HCT116 (cell line): ENCODE results near the gene MSH3. TPM values are rescaled to one million over a fixed set of nuclear protein-coding genes. Genes with fewer than 3 reads are reported as not detected.

ENCODE experiments used
- ATAC-seq: fragments of 200-7000 bp; cut with Tn5 transposase; 2 replicates; pipeline ENCODE4 v1.9.1; 2020; ENCODE audit warnings: mild to moderate bottlenecking, moderate library complexity
- BruUV-seq: library from RNA; stranded (reverse); fragments of 400-500 nt; replicated peaks from 2 replicates; lab custom pipeline; 2021; lab: Mats Ljungman, UMichigan
- CTCF ChIA-PET: fragments of 300-600 bp; sonication (Branson Sonifier 250); formaldehyde crosslinking; loops from one replicate; lab custom pipeline; 2021; ENCODE audit warnings: antibody characterized with exemption; lab: Charles Lee
- POLR2A ChIA-PET: fragments of 300-600, 350-600 bp; sonication (Branson Sonifier 250); formaldehyde crosslinking; loops from one replicate; lab custom pipeline; 2021; ENCODE audit warnings: antibody characterized with exemption; lab: Charles Lee
- RAD21 ChIA-PET, 2 experiments: fragments of 300-600 bp; sonication (Branson Sonifier 250); formaldehyde crosslinking; loops; one replicate each; lab custom pipeline; 2023; ENCODE audit warnings: low total read pairs in 2 of 2; ENCODE audit not compliant: uncharacterized antibody in 2 of 2, unreplicated experiment in 2 of 2, low non-redundant PET in 1 of 2; lab: Charles Lee
- DNase-seq: peaks from one replicate; pipeline ENCODE4 v3.0.0-alpha.2; 2010; ENCODE audit warnings: low read depth, low spot score
- H2AFZ ChIP-seq: fragments of 200-600 bp; shearing (Covaris generic), sonication (generic); 2 replicates; pipeline ENCODE4 v1.6.1; 2017; ENCODE audit warnings: low read depth, mixed run types, mixed read lengths, antibody characterized with exemption, low read length; ENCODE audit not compliant: poor library complexity, severe bottlenecking
- H3K27ac ChIP-seq: 2 replicates; pipeline ENCODE4 v1.5.1; 2012; ENCODE audit warnings: low read depth, low read length
- H3K27me3 ChIP-seq: fragments of 200-600 bp; sonication (generic); 2 replicates; pipeline ENCODE4 v1.6.1; 2016; ENCODE audit warnings: mixed run types, low read length, mixed read lengths; ENCODE audit not compliant: insufficient read depth
- H3K36me3 ChIP-seq, 2 experiments: fragments of 200-500 bp in 1 of 2; fragments of 200-600 bp in 1 of 2; sonication (Bioruptor generic) in 1 of 2; sonication (generic) in 1 of 2; 2 replicates each; pipeline versions ENCODE4 v1.5.1 to v1.6.1; 2014 to 2016; ENCODE audit warnings: low read length in 2 of 2, inconsistent platforms in 1 of 2, mixed read lengths in 1 of 2, mixed run types in 1 of 2; ENCODE audit not compliant: insufficient read depth in 2 of 2, control insufficient read depth in 1 of 2
- H3K4me1 ChIP-seq, 2 experiments: fragments of 200-600 bp in 1 of 2; sonication (generic) in 1 of 2; 2 replicates each; pipeline versions ENCODE4 v1.5.1 to v1.6.1; 2012 to 2017; ENCODE audit warnings: low read length in 2 of 2, inconsistent platforms in 1 of 2, mild to moderate bottlenecking in 1 of 2, mixed read lengths in 1 of 2, mixed run types in 1 of 2, moderate library complexity in 1 of 2; ENCODE audit not compliant: insufficient read depth in 2 of 2, control insufficient read depth in 1 of 2
- H3K4me2 ChIP-seq: fragments of 200-600 bp; sonication (generic); 2 replicates; pipeline ENCODE4 v1.6.1; 2017; ENCODE audit warnings: mixed run types, low read length, mixed read lengths
- H3K4me3 ChIP-seq, 2 experiments: fragments of 200-600 bp in 1 of 2; sonication (generic) in 1 of 2; replicated peaks in 1 of 2; 2 replicates each; pipeline ENCODE4 v1.5.1; 2011 to 2016; ENCODE audit warnings: low read length in 2 of 2, control low read depth in 1 of 2, low read depth in 1 of 2, mild to moderate bottlenecking in 1 of 2, mixed read lengths in 1 of 2, mixed run types in 1 of 2
- H3K79me2 ChIP-seq: fragments of 200-600 bp; sonication (generic); 2 replicates; pipeline ENCODE4 v1.6.1; 2017; ENCODE audit warnings: mild to moderate bottlenecking, mixed run types, low read length, moderate library complexity, mixed read lengths; ENCODE audit not compliant: insufficient read depth
- H3K9ac ChIP-seq: fragments of 200-600 bp; sonication (generic); 2 replicates; pipeline ENCODE4 v1.6.1; 2016; ENCODE audit warnings: low read length, mixed read lengths
- H3K9me2 ChIP-seq: fragments of 200-600 bp; sonication (generic), shearing (Covaris generic); 2 replicates; pipeline ENCODE4 v1.6.1; 2017; ENCODE audit warnings: mixed run types, mild to moderate bottlenecking, moderate library complexity; ENCODE audit not compliant: insufficient read depth
- H3K9me3 ChIP-seq, 2 experiments: fragments of 200-500 bp in 1 of 2; fragments of 200-600 bp in 1 of 2; sonication (Bioruptor generic) in 1 of 2; sonication (generic) in 1 of 2; 2 replicates each; pipeline ENCODE4 v1.6.1; 2014 to 2017; ENCODE audit warnings: low read length in 2 of 2, mixed read lengths in 2 of 2, inconsistent platforms in 1 of 2, low read depth in 1 of 2, mild to moderate bottlenecking in 1 of 2, mixed run types in 1 of 2, moderate library complexity in 1 of 2; ENCODE audit not compliant: control insufficient read depth in 1 of 2, insufficient read depth in 1 of 2
- H4K20me1 ChIP-seq: fragments of 200-600 bp; sonication (generic), shearing (Covaris generic); 2 replicates; pipeline ENCODE4 v1.6.1; 2017; ENCODE audit warnings: mixed run types, mild to moderate bottlenecking, moderate library complexity; ENCODE audit not compliant: insufficient read depth
- CEBPB ChIP-seq: IDR thresholded peaks from 2 replicates; pipeline ENCODE4 v1.6.1; 2012; ENCODE audit warnings: low read depth
- EGR1 ChIP-seq: IDR thresholded peaks from 2 replicates; pipeline ENCODE4 v1.6.1; 2012; ENCODE audit warnings: low read depth
- ELF1 ChIP-seq: IDR thresholded peaks from 2 replicates; pipeline ENCODE4 v1.6.1; 2012; ENCODE audit warnings: low read depth, borderline replicate concordance
- EZH2phosphoT487 ChIP-seq: fragments of 200-600 bp; IDR thresholded peaks from 2 replicates; pipeline ENCODE4 v1.6.1; 2018; ENCODE audit warnings: antibody characterized with exemption, borderline replicate concordance
- FOSL1 ChIP-seq: IDR thresholded peaks from 2 replicates; pipeline ENCODE4 v1.6.1; 2012; ENCODE audit warnings: low read depth
- JUND ChIP-seq: IDR thresholded peaks from 2 replicates; pipeline ENCODE4 v1.6.1; 2012
- MAX ChIP-seq: IDR thresholded peaks from 2 replicates; pipeline ENCODE4 v1.6.1; 2012
- POLR2A ChIP-seq: IDR thresholded peaks from 2 replicates; pipeline ENCODE4 v1.7.0; 2011; ENCODE audit warnings: borderline replicate concordance; ENCODE audit not compliant: insufficient read depth, insufficient read length; ENCODE audit errors: extremely low read depth
- POLR2AphosphoS5 ChIP-seq: IDR thresholded peaks from 2 replicates; pipeline ENCODE4 v1.6.1; 2011; ENCODE audit warnings: mild to moderate bottlenecking, low read depth, low read length, moderate library complexity
- RAD21 ChIP-seq: IDR thresholded peaks from 2 replicates; pipeline ENCODE4 v1.6.1; 2012; ENCODE audit warnings: low read depth, mild to moderate bottlenecking
- REST ChIP-seq: IDR thresholded peaks from 2 replicates; pipeline ENCODE4 v1.6.1; 2012; ENCODE audit warnings: low read depth
- SP1 ChIP-seq: IDR thresholded peaks from 2 replicates; pipeline ENCODE4 v1.6.1; 2012; ENCODE audit warnings: low read depth
- SRF ChIP-seq: IDR thresholded peaks from 2 replicates; pipeline ENCODE4 v1.6.1; 2012; ENCODE audit warnings: low read depth
- TCF7L2 ChIP-seq: IDR thresholded peaks from 2 replicates; pipeline ENCODE4 v1.7.0; 2011; ENCODE audit warnings: borderline replicate concordance, inconsistent platforms; ENCODE audit not compliant: insufficient read depth, insufficient read length; ENCODE audit errors: extremely low read depth
- ZFX ChIP-seq: fragments of 450-650 bp; IDR thresholded peaks from 2 replicates; pipeline ENCODE4 v1.6.1; 2017
- intact Hi-C: fragments of 100-400 bp; cut with micrococcal nuclease; formaldehyde crosslinking; loops from 2 replicates; pipeline ENCODE4 v1.10.0; 2022
- total RNA-seq: library from RNA; stranded (reverse); gene quantifications from one replicate; pipeline ENCODE4 v1.2.1, GENCODE V29; 2021; ENCODE audit not compliant: unreplicated experiment
- TF ChIP-seq, protein P1 (sequence below), 3 experiments: fragments of 200-600 bp in 1 of 3; sonication (generic) in 1 of 3; IDR thresholded peaks in 2 of 3; conservative IDR thresholded peaks in 1 of 3; 2 replicates each; pipeline ENCODE4 v1.5.1; 2012 to 2017; ENCODE audit warnings: low read depth in 2 of 3, low read length in 2 of 3, antibody characterized with exemption in 1 of 3, borderline replicate concordance in 1 of 3, control low read depth in 1 of 3, mild to moderate bottlenecking in 1 of 3, mixed read lengths in 1 of 3, mixed run types in 1 of 3, moderate library complexity in 1 of 3; ENCODE audit not compliant: insufficient read depth in 1 of 3

The MSH3 gene
- total RNA-seq, 1 experiment from 2014 or later: 4.9 TPM

DNA sequence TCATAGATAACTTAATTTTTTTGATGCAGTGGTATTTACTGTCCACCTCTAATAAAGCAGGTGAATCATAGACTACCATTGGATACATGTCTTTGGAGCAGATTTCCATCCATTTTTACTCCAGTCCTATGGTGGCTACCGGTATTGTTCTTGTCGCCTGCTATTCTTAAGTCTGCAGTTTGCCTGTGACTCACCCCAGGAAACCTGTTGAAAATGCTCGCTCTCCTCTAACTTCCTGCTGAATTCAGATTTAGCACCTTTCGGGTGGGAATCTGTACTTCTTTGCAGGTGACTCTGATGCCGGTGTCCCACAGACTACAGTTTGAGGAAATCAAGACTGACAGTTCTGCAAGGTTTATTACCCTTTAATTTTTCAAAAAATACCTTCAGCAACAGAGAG, 59.2 kb downstream of the MSH3 start:
- H3K4me1 ChIP-seq: no peaks in the 10 kb centered on the region
- POLR2A ChIA-PET: no interaction called here
- no TSS peak for BruUV-seq

More for the DNA sequence above, 59.2 kb downstream of the MSH3 start:
- TF ChIP-seq SP1 (no peak), ZFX (no peak), REST (no peak), FOSL1 (no peak), ELF1 (no peak), EZH2phosphoT487 (no peak), CEBPB (no peak), TCF7L2 (no peak), JUND (no peak), EGR1 (no peak), POLR2AphosphoS5 (no peak), SRF (no peak), POLR2A (no peak), RAD21 (no peak), MAX (no peak)
- TF ChIP-seq, protein P1, sequence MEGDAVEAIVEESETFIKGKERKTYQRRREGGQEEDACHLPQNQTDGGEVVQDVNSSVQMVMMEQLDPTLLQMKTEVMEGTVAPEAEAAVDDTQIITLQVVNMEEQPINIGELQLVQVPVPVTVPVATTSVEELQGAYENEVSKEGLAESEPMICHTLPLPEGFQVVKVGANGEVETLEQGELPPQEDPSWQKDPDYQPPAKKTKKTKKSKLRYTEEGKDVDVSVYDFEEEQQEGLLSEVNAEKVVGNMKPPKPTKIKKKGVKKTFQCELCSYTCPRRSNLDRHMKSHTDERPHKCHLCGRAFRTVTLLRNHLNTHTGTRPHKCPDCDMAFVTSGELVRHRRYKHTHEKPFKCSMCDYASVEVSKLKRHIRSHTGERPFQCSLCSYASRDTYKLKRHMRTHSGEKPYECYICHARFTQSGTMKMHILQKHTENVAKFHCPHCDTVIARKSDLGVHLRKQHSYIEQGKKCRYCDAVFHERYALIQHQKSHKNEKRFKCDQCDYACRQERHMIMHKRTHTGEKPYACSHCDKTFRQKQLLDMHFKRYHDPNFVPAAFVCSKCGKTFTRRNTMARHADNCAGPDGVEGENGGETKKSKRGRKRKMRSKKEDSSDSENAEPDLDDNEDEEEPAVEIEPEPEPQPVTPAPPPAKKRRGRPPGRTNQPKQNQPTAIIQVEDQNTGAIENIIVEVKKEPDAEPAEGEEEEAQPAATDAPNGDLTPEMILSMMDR (IDR thresholded peaks at IDR 0.05 in 2 of 3, conservative IDR thresholded peaks at IDR 0.05 in 1 of 3; ENCODE audit: borderline replicate concordance in 1 of 3, insufficient read depth in 1 of 3, low read depth in 2 of 3, low read length in 2 of 3): no peak
- intact Hi-C loops: loop anchor here (2.0 kb wide), 2 partner anchors 451 to 481 kb away; no protein-coding TSS in a partner anchor
- H3K36me3 ChIP-seq: no peaks in the 10 kb centered on the region
- no peak overlapping the region for H3K4me2 ChIP-seq
- no peak overlapping the region for H3K4me3 ChIP-seq
- H3K79me2 ChIP-seq: no peaks in the 10 kb centered on the region
- DNase-seq: no peak
- no peak for ATAC-seq
- RAD21 ChIA-PET: no interaction called here
- CTCF ChIA-PET: no interaction called here
- no peaks in the 10 kb centered on the region for H3K27me3 ChIP-seq
- H2AFZ ChIP-seq: no peak overlapping the region
- no peak overlapping the region for H3K9ac ChIP-seq
- H3K27ac ChIP-seq: no peak overlapping the region
- H4K20me1 ChIP-seq: no peaks in the 10 kb centered on the region
- no peaks in the 10 kb centered on the region for H3K9me2 ChIP-seq
- no peaks in the 10 kb centered on the region for H3K9me3 ChIP-seq
